NCI-H1048 (cell line): Measurements from ENCODE around the gene CDC20.
"Not testable (repeated sequence)": the region's sequence is repeated elsewhere in the genome, so short reads cannot be mapped to it uniquely, and the experiment has no call there.

Experiments used
- DNase-seq: peaks from one replicate; lab custom pipeline; 2025; lab: John Stamatoyannopoulos, UW

Gene CDC20

GRCh38 chr1:43358121-43358745 is 548 bp upstream of the CDC20 start:
- no peak for DNase-seq

- DNase-seq, result no peak
Observed at GRCh38 chr1:43359696-43360095, 915 bp downstream of the CDC20 start.

GRCh38 chr1:43360616-43361015 is 1.8 kb downstream of the CDC20 start:
- DNase-seq, result no peak

- no peak for DNase-seq
Observed at GRCh38 chr1:43363283-43363934, 4.6 kb downstream of the CDC20 start.

GRCh38 chr1:43363935-43364525 is 5.2 kb downstream of the CDC20 start:
- DNase-seq, result no peak

GRCh38 chr1:43365678-43366077 is 6.9 kb downstream of the CDC20 start:
- no peak for DNase-seq

GRCh38 chr1:43366179-43366578 is 7.4 kb downstream of the CDC20 start:
- no peak for DNase-seq

GRCh38 chr1:43366601-43367025 is 7.8 kb downstream of the CDC20 start:
- no peak for DNase-seq

GRCh38 chr1:43367026-43367903 is 8.5 kb downstream of the CDC20 start:
- DNase-seq, result no peak

GRCh38 chr1:43367904-43368645 is 9.3 kb downstream of the CDC20 start, which contains the start of gene ELOVL1:
TSS of gene ELOVL1 (minus strand) at chr1:43368011. CDS start at chr1:43365609, 2,402 bp downstream.
- DNase-seq, result peak; percentile 71

GRCh38 chr1:43368646-43369020 is 9.9 kb downstream of the CDC20 start:
- no peak for DNase-seq

GRCh38 chr1:43369779-43370178 is 11.0 kb downstream of the CDC20 start:
- not testable (repeated sequence) for DNase-seq

- no peak for DNase-seq
Observed at GRCh38 chr1:43370564-43370963, 11.8 kb downstream of the CDC20 start.

GRCh38 chr1:43372172-43372571 is 13.4 kb downstream of the CDC20 start:
- DNase-seq, result no peak

GRCh38 chr1:43373066-43373940 is 14.5 kb downstream of the CDC20 start:
- DNase-seq, result no peak

- no peak for DNase-seq
Observed at GRCh38 chr1:43376723-43377235, 18.0 kb downstream of the CDC20 start.

GRCh38 chr1:43377831-43378230 is 19.1 kb downstream of the CDC20 start:
- DNase-seq, result no peak

- DNase-seq, result no peak
Observed at GRCh38 chr1:43379476-43379875, 20.7 kb downstream of the CDC20 start.

GRCh38 chr1:43381612-43382011 is 22.8 kb downstream of the CDC20 start:
- no peak for DNase-seq

GRCh38 chr1:43382027-43382779 is 23.4 kb downstream of the CDC20 start:
- no peak for DNase-seq
